Cardiac fibroblast (primary cell): ENCODE measurements around the gene SRRM4.

Experiments
- DNase-seq, 2 donors: peaks; one replicate each; pipeline versions ENCODE4 v3.0.0 to v3.0.0-alpha.2; 2010; ENCODE audit warnings: low read depth in 2 of 2
- H3K4me3 ChIP-seq, 2 donors: replicated peaks in 1 of 2; 1 replicate in 1 of 2; 2 replicates in 1 of 2; pipeline ENCODE4 v1.5.1; 2011; ENCODE audit warnings: low read depth in 2 of 2, low read length in 2 of 2, mild to moderate bottlenecking in 2 of 2, moderate library complexity in 1 of 2
- CTCF ChIP-seq: IDR thresholded peaks from one replicate; pipeline ENCODE4 v1.5.1; 2011; ENCODE audit warnings: low read depth, mild to moderate bottlenecking, low read length, inconsistent platforms

SRRM4 gene

GRCh38 chr12:119044094-119044493 is 62.8 kb downstream of the SRRM4 start:
- TF ChIP-seq CTCF: no peak

GRCh38 chr12:119047641-119048040 is 66.3 kb downstream of the SRRM4 start:
- no peak overlapping the region for H3K4me3 ChIP-seq
- DNase-seq: no peak
- TF ChIP-seq CTCF: no peak

More at GRCh38 chr12:119044094-119044493, 62.8 kb downstream of the SRRM4 start:
- no peak for DNase-seq
- no peak overlapping the region for H3K4me3 ChIP-seq

GRCh38 chr12:119050663-119051062 is 69.3 kb downstream of the SRRM4 start:
- DNase-seq: no peak
- H3K4me3 ChIP-seq: no peak overlapping the region
- TF ChIP-seq CTCF: no peak

GRCh38 chr12:119051474-119051873 is 70.1 kb downstream of the SRRM4 start:
- no peak overlapping the region for H3K4me3 ChIP-seq
- no peak for TF ChIP-seq CTCF
- no peak for DNase-seq

GRCh38 chr12:119052001-119052400 is 70.7 kb downstream of the SRRM4 start:
- no peak for TF ChIP-seq CTCF
- no peak for DNase-seq

GRCh38 chr12:119055977-119056376 is 74.6 kb downstream of the SRRM4 start:
- no peak for TF ChIP-seq CTCF
- no peak for DNase-seq
- H3K4me3 ChIP-seq: no peak overlapping the region

More at GRCh38 chr12:119052001-119052400, 70.7 kb downstream of the SRRM4 start:
- H3K4me3 ChIP-seq: no peak overlapping the region
